ENCODE results near the gene PGLYRP3.

DNA sequence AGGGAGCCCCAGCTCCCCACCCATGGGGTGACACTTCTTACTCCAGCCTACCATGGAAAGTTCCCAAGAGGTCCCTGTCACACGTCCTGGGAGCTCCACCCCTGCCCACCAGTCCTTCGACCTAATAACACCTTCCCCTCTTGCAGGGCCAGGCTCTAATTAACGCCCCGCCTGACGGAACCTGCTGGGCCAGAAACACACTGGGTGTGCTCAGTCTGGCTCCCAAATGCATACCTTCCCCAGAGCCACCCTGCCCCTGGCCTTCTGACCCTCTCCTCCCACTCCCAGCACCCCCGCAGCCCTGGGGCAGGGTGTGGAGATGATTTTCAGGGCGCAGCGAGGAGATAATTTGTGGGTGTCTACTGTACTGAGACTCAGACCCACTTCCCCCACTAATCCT, 20.6 kb downstream of the PGLYRP3 start:
- no peak for TF ChIP-seq CTCF (IDR thresholded peaks at IDR 0.05)
- no peak for TF ChIP-seq POLR2A (IDR thresholded peaks at IDR 0.05)

All from body of pancreas (tissue), 4 donors.